Measurements from ENCODE around the gene BUD13.
"Not testable (repeated sequence)": the region's sequence is repeated elsewhere in the genome, so short reads cannot be mapped to it uniquely, and the experiment has no call there.

Gene BUD13

DNA sequence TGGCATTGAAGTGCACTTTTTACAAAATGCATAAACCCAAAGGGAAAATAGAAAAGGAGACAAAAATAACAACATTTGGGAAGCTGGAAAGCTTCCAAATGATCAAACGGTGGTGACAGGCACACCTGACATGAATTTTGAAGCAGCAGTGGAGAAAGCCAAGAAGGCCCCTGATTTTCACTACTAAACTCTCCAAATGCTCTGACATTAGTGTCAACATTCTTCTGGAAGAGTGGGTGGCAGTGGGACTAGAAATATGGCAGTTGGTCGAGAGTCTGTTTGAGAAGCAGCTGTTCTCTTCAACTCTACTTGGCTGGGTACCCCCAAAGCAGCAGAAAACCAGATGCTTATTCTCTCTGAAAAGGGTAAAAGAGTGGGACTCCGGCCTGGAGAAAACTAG is 31.2 kb upstream of the BUD13 start:
- no peak overlapping the region for H3K27ac Mint-ChIP-seq (ENCODE audit: low read depth)
- no peaks in the 10 kb centered on the region for H3K4me1 Mint-ChIP-seq
- H3K36me3 Mint-ChIP-seq (ENCODE audit: insufficient read depth), result no peaks in the 10 kb centered on the region

DNA sequence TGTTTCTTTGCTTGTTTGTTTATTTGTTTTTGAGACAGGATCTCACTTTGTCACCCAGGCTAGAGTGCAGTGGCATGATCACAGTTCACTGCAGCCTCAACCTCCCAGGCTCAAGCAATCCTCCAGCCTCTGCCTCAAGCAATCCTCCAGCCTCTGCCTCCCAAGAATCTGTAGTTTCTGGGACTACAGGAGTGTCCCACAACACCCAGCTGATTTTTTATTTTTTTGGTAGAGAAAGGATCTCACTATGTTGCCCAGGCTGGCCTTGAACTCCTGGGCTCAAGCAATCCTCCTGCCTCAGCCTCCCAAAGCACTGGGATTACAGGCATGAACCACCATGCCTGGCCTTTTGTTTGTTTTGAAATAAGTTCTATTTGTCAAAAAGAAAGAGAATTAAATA is 28.9 kb upstream of the BUD13 start:
- not testable (repeated sequence) for H3K4me1 Mint-ChIP-seq; H3K36me3 Mint-ChIP-seq (ENCODE audit: insufficient read depth); DNase-seq (ENCODE audit: low spot score in 2 of 2); H3K27ac Mint-ChIP-seq (ENCODE audit: low read depth); ATAC-seq (replicated peaks; ENCODE audit: extremely low read depth, poor library complexity, severe bottlenecking); H3K4me3 Mint-ChIP-seq; H3K9me3 Mint-ChIP-seq
- H3K27me3 Mint-ChIP-seq, result peaks cover 14% of the 10 kb centered on the region

More for the DNA sequence above, 31.2 kb upstream of the BUD13 start:
- Mint-ChIP-seq H3K27me3 (peaks cover 14% of the 10 kb centered on the region), H3K4me3 (no peak overlapping the region), H3K9me3 (no peaks in the 10 kb centered on the region)
- DNase-seq (ENCODE audit: low spot score in 2 of 2) (no peak), ATAC-seq (replicated peaks; ENCODE audit: extremely low read depth, poor library complexity, severe bottlenecking) (no peak)

- Mint-ChIP-seq H3K36me3 (ENCODE audit: insufficient read depth) (no peaks in the 10 kb centered on the region), H3K4me3 (no peak overlapping the region), H3K4me1 (no peaks in the 10 kb centered on the region), H3K27ac (ENCODE audit: low read depth) (no peak overlapping the region), H3K9me3 (no peaks in the 10 kb centered on the region), H3K27me3 (peaks cover 14% of the 10 kb centered on the region)
- DNase-seq (ENCODE audit: low spot score in 2 of 2) (no peak), ATAC-seq (replicated peaks; ENCODE audit: extremely low read depth, poor library complexity, severe bottlenecking) (no peak)
These were observed 27.8 kb upstream of the BUD13 start for GRCh38 chr11:116800610-116801009.

GRCh38 chr11:116798368-116798767 is 25.6 kb upstream of the BUD13 start:
- ATAC-seq (replicated peaks; ENCODE audit: extremely low read depth, poor library complexity, severe bottlenecking), result no peak
- peaks cover 14% of the 10 kb centered on the region for H3K27me3 Mint-ChIP-seq

DNA sequence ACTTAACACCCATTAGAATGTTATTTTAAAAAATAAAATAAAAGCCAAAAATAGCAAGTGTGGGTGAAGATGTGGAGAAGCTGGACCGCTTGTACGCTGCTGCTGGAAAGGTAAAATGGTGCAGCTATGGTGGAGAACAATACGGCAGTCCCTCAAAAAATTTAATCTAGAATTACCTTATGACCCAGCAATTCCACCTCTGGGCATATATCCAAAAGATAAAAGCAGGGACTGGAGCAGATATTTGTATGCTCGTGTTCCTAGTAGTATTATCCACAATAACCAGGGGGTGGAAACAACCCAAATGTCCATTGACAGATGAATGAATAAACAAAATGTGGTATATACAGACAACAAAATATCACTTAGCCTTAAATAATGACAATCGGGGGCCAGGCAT is 25.0 kb upstream of the BUD13 start:
- ATAC-seq (replicated peaks; ENCODE audit: extremely low read depth, poor library complexity, severe bottlenecking) (no peak), DNase-seq (ENCODE audit: low spot score in 2 of 2) (no peak)
- Mint-ChIP-seq H3K27me3 (peaks cover 14% of the 10 kb centered on the region), H3K9me3 (no peaks in the 10 kb centered on the region), H3K36me3 (ENCODE audit: insufficient read depth) (no peaks in the 10 kb centered on the region), H3K4me3 (no peak overlapping the region), H3K27ac (ENCODE audit: low read depth) (no peak overlapping the region), H3K4me1 (no peaks in the 10 kb centered on the region)

More at GRCh38 chr11:116798368-116798767, 25.6 kb upstream of the BUD13 start:
- H3K4me3 Mint-ChIP-seq, result no peak overlapping the region
- H3K36me3 Mint-ChIP-seq (ENCODE audit: insufficient read depth), result no peaks in the 10 kb centered on the region
- H3K4me1 Mint-ChIP-seq, result no peaks in the 10 kb centered on the region
- DNase-seq (ENCODE audit: low spot score in 2 of 2), result no peak
- no peak overlapping the region for H3K27ac Mint-ChIP-seq (ENCODE audit: low read depth)
- no peaks in the 10 kb centered on the region for H3K9me3 Mint-ChIP-seq

- no peak for ATAC-seq (replicated peaks; ENCODE audit: extremely low read depth, poor library complexity, severe bottlenecking)
- Mint-ChIP-seq H3K27ac (ENCODE audit: low read depth) (peak overlapping the region; percentile 60), H3K9me3 (no peaks in the 10 kb centered on the region)
These were observed 23.8 kb upstream of the BUD13 start for GRCh38 chr11:116796548-116796947.

GRCh38 chr11:116794851-116795250 is 22.1 kb upstream of the BUD13 start:
- no peak for ATAC-seq (replicated peaks; ENCODE audit: extremely low read depth, poor library complexity, severe bottlenecking)
- Mint-ChIP-seq H3K4me3 (no peak overlapping the region), H3K36me3 (ENCODE audit: insufficient read depth) (no peaks in the 10 kb centered on the region), H3K4me1 (peaks cover 6% of the 10 kb centered on the region), H3K9me3 (no peaks in the 10 kb centered on the region), H3K27me3 (peaks cover 3% of the 10 kb centered on the region), H3K27ac (ENCODE audit: low read depth) (no peak overlapping the region)
- no peak for DNase-seq (ENCODE audit: low spot score in 2 of 2)

More at GRCh38 chr11:116796548-116796947, 23.8 kb upstream of the BUD13 start:
- no peak for DNase-seq (ENCODE audit: low spot score in 2 of 2)
- Mint-ChIP-seq H3K4me3 (no peak overlapping the region), H3K4me1 (no peaks in the 10 kb centered on the region), H3K36me3 (ENCODE audit: insufficient read depth) (no peaks in the 10 kb centered on the region), H3K27me3 (peaks cover 14% of the 10 kb centered on the region)

GRCh38 chr11:116793772-116794097 is 20.9 kb upstream of the BUD13 start:
- peaks cover 6% of the 10 kb centered on the region for H3K4me1 Mint-ChIP-seq
- ATAC-seq (replicated peaks; ENCODE audit: extremely low read depth, poor library complexity, severe bottlenecking), result no peak
- H3K27ac Mint-ChIP-seq (ENCODE audit: low read depth), result no peak overlapping the region
- no peaks in the 10 kb centered on the region for H3K9me3 Mint-ChIP-seq
- H3K27me3 Mint-ChIP-seq, result no peaks in the 10 kb centered on the region
- no peak overlapping the region for H3K4me3 Mint-ChIP-seq
- no peaks in the 10 kb centered on the region for H3K36me3 Mint-ChIP-seq (ENCODE audit: insufficient read depth)
- no peak for DNase-seq (ENCODE audit: low spot score in 2 of 2)

GRCh38 chr11:116792869-116793771 is 20.3 kb upstream of the BUD13 start:
- H3K36me3 Mint-ChIP-seq (ENCODE audit: insufficient read depth), result peaks cover under 1% of the 10 kb centered on the region
- ATAC-seq (replicated peaks; ENCODE audit: extremely low read depth, poor library complexity, severe bottlenecking) (no peak), DNase-seq (ENCODE audit: low spot score in 2 of 2) (no peak)
- H3K27ac Mint-ChIP-seq (ENCODE audit: low read depth), result no peak overlapping the region
- H3K27me3 Mint-ChIP-seq, result no peaks in the 10 kb centered on the region
- H3K4me3 Mint-ChIP-seq, result no peak overlapping the region
- H3K9me3 Mint-ChIP-seq, result no peaks in the 10 kb centered on the region
- H3K4me1 Mint-ChIP-seq, result peaks cover 12% of the 10 kb centered on the region

- Mint-ChIP-seq H3K36me3 (ENCODE audit: insufficient read depth) (peaks cover 5% of the 10 kb centered on the region), H3K9me3 (no peaks in the 10 kb centered on the region), H3K27ac (ENCODE audit: low read depth) (no peak overlapping the region), H3K4me1 (peaks cover 13% of the 10 kb centered on the region), H3K4me3 (no peak overlapping the region), H3K27me3 (no peaks in the 10 kb centered on the region)
- no peak for DNase-seq (ENCODE audit: low spot score in 2 of 2)
- ATAC-seq (replicated peaks; ENCODE audit: extremely low read depth, poor library complexity, severe bottlenecking), result no peak
These were observed 19.5 kb upstream of the BUD13 start for GRCh38 chr11:116792144-116792868.

DNA sequence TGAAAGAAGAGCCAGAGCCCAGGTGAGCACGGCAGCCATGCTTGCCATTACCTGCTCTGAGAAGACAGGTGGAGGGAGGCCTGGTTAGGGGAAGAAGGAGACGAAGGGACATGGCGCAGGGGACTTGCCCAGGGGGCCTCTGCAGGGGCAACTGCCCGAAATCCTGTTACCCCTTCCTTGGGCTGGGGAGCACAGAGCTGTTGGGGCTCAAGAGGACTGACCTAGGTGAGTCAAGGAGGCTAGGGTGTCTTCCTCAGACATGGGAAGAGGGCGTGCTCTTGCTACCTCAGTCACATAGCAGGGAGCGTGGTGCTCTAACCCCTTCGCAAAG is 19.0 kb upstream of the BUD13 start, which contains the start of gene APOA5:
Gene APOA5 (minus strand): TSS at position 67 of the 331 bp plus-strand sequence. CDS start 19 bp downstream, at position 48.
- Mint-ChIP-seq H3K4me3 (peak within 1 kb of the TSS; percentile 34), H3K4me1 (peaks cover 19% of the 10 kb centered on the region), H3K27me3 (no peaks in the 10 kb centered on the region), H3K36me3 (ENCODE audit: insufficient read depth) (peaks cover 7% of the 10 kb centered on the region), H3K9me3 (no peaks in the 10 kb centered on the region), H3K27ac (ENCODE audit: low read depth) (no peak within 1 kb of the TSS)
- DNase-seq (ENCODE audit: low spot score in 2 of 2) (no peak), ATAC-seq (replicated peaks; ENCODE audit: extremely low read depth, poor library complexity, severe bottlenecking) (no peak)

DNA sequence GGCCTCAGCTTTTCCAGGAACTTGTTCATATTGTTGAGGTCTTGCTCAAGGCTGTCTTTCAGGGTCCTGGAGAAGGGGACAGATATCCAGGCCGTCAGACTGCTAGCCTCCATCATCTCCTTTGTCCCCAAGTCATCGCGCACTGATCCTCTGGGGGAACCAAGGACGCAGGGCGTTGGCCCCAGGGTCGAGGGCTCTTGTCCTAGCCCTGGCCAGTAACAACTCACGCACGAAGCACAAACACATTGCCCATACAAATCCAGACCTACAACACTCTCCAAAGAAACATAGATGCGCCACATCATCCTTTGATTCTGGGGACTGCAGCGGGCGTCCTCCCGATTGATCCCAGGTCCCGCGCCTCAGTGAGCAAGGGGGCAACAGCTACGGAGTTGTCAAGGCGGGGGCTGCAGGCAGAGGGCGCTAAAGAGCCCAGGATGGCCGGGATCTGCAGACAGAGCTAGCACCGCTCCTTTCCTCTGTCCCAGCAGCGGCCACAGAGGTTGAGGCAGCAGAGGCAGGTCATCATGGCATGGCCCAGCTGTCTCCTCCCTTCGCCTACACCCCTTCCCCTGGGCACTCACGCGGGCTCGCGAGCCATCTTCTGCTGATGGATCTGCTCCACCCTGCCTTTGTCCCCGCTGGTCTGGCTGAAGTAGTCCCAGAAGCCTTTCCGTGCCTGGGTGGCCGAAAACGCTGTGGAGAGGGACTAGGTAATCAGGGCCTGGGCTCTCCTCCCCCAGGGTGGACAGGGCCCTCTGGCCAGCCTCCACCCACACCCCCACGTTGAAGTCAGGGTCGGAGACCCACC is 18.4 kb upstream of the BUD13 start:
- Mint-ChIP-seq H3K27ac (ENCODE audit: low read depth) (no peak overlapping the region), H3K4me3 (peak overlapping the region; percentile 34), H3K4me1 (peaks cover 24% of the 10 kb centered on the region), H3K36me3 (ENCODE audit: insufficient read depth) (peaks cover 7% of the 10 kb centered on the region), H3K9me3 (no peaks in the 10 kb centered on the region), H3K27me3 (no peaks in the 10 kb centered on the region)
- ATAC-seq (replicated peaks; ENCODE audit: extremely low read depth, poor library complexity, severe bottlenecking) (peak; percentile 34), DNase-seq (ENCODE audit: low spot score in 2 of 2) (peak; percentile 64 to 75)
